Measurements from ENCODE around the gene RASGEF1B.
A peak's percentile ranks its signal among the peaks of the same experiment; 100 is the strongest.
"Not testable (repeated sequence)": the region's sequence is repeated elsewhere in the genome, so short reads cannot be mapped to it uniquely, and the experiment has no call there.

Gene RASGEF1B

GRCh38 chr4:81429031-81429430, 42.7 kb downstream of the RASGEF1B start:
- no peak for DNase-seq

DNA sequence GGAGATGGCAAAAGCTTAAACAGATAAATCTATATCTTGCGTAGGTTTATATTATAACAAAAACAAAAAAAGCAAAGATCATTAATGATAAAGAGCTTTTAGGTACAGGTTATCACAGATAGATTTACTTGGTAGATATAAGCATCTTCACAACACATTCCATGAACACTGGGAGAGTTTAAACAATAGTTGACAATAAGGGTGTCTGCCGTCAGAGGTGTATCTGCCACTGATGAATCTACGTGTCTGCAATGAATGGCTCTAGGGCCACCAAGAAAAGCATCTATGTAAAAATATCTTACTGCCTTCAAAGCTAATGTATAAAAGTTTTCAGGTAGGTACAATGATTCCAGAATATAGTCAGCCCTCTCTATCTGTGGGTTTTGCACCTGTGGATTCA, 43.7 kb downstream of the RASGEF1B start:
- no peak for DNase-seq

GRCh38 chr4:81427344-81427821, 44.3 kb downstream of the RASGEF1B start:
- DNase-seq, result no peak

DNA sequence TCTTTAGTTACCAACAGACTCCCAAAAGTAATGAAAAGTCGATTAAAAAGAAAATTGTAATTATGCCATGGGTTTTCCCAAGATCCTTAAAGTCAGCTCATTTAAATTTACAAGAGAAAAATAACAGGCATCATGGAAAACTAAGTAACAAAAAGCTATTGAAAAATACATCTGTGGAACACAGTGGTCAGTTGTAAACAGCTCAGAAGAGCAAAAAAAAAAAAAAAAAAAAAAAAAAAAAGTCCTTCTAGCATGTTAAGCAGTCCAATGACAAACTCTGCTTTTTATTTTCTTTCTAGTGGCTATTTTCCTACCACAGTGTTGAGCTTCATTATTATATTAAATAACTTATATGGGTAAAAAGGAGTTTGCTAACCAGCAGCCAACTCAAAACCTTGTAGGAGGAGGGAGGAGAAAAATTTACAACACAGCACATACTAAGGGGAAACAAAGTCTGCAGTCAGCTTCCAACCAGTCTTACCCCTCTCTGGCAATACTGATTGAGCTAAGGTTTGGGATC, 44.9 kb downstream of the RASGEF1B start:
- DNase-seq, result no peak

DNA sequence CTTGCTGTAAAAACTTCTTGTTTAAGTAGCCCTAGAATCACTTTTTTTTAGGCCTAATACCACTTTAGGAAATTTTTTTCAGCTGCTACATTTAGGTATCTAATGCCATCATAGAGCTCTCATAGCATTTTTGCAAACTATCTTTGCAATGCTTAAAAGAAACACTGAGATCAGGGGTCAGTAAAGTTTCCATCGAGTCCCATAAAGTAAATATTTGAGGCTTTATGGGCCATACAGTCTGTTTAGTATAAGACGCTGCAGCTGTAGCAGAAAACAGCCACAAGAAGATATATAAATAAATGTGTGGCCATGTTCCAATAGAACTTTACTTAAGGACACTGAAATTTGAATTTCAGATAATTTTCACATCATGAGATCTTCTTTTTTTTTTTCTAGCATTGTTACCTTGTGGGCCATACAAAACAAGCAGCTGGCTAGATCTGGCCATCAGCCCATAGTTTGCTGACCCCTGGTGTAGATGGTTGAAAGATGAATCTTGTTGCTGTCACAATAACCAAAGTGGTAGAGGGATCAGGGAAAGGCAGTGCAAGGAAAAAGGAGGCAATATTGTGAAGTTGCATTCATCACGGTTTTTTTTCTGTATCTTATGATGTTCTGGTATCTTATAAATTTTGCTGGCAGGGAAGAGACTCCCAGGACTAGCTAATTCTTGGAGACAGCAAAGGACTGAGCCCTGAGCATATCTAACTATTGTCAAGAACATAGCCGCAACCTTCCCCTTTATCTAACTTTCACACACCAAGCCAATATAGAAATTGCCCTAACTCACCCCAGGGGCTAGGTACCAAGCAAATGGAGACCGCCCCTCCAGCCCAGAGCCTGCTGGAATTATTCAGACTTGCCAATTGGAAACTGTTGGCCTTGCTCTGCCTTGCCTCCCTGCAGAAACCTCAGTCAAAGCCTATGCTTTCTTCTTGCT, 46.6 kb downstream of the RASGEF1B start:
- DNase-seq, result no peak

DNA sequence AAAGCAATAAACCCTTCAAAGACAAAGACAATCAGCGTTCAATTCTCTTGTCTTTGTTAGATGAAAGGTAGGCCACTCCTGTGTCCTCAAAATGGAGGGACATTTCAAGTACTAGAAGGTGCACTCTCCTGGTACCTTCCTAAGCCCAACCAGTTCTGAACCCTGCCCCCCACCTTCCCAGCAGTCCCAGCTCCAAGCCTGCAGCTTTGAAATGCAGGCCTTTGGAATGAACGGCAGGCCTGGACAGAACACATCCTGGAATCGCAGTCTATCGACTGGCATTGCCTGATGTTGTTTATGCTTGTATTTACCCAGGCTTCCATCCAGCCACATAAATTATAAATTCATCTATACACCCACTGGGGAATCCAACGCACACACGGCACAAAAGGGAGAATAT, 47.4 kb downstream of the RASGEF1B start:
- no peak for DNase-seq

GRCh38 chr4:81422595-81422994, 49.1 kb downstream of the RASGEF1B start:
- no peak for DNase-seq

DNA sequence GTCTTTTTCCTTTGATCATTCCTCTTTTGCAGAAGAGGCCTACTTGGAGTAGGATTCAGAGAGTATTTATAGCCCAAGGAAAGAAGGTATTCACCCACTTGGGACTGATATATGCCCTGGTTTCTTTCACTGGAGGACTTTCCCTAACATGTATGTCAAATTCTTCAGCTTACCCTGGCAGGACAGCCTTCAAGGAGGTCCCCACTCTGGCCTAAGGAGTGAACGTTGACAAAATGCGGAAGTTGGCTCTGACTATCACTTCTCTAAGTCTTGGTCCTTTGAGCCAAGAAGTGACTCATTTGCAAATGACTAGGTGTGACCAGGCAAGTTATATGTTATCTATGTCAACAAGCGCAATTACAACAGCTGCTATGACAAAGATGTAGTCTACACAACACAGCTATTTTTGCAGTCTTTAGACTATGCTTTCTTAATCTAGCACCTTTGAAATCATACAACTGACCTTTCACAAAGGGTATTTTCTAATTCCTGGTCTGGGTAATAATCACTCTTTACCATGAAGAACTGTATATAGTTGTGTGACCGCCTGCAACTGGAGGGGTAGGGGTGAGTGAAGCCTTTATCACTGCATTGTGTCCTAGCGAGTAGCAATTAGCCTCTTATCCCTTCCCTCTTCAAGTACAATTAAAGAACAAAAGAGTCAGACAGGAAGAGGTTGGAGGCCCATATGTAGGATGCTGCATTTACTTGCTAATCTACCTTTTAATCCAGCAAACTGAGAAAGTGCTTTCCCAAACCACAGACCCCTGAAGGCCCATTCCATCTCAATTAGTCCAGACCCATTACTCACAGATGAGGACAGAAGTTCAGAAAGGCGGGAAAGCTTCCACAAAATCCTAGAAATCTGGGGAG, 50.1 kb downstream of the RASGEF1B start:
- peak; percentile 55 for DNase-seq

GRCh38 chr4:81418572-81418971, 53.1 kb downstream of the RASGEF1B start:
- DNase-seq, result no peak

DNA sequence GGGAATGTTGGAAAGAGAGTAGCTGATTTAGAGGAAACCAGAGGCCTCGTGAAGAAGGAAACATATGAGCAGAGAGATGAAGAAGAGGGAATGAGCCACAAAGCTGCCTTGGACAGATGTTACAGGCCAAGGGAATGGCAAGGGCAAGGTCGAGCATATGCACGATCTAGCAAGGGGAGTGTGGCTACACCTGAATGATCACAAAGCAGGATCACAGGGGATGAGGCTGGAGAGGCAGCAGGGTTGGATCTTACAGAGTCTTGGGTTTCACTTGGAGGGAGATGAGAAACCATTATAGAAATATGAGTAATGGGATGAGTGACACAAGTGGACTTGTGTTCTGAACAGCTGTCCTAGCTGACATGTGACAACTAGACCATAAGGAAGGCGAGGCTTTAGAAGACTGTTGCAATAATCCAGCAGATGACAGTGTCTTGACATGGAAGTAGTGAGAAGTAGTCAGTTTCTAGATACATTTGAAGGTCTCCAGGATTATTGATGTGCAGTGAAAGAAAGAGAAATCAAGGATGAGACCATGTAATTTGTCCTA, 58.7 kb downstream of the RASGEF1B start:
- DNase-seq, result no peak

DNA sequence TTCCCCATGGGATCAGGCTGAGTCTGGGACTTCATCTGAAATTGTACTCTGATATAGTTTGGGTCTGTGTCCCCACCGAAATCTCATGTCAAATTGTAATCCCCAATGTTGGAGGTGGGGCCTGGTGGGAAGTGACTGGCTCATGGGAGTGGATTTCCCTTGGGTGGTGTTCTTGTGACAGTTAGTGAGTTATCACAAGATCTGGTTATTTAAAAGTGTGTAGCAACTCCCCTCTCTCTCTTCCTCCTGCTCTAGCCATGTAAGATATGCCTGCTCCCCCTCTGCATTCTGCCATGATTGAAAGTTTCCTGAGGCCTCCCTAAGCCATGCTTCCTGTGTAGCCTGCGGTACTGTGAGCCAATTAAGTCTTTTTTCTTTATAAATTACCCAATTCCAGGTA, 61.0 kb downstream of the RASGEF1B start:
- no peak for DNase-seq

DNA sequence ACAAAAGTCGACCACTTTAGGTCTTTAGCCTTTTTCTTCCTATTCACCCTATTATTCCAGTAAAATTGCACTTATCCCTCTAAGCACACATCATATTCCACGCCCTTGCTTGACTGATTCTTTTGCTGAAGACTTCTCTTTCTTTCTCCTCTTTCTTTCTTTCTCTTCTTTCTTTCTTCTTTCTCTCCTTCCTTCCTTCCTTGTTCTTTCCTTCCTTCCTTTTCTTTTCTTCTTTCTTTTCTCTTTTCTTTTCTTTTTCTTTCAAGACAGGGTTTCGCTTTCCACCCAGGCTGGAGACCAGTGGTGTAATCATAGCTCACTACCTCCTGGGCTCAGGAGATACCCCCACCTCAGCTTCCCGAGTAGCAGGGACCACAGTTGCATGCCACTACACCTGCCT, 61.9 kb downstream of the RASGEF1B start:
- no peak for DNase-seq

DNA sequence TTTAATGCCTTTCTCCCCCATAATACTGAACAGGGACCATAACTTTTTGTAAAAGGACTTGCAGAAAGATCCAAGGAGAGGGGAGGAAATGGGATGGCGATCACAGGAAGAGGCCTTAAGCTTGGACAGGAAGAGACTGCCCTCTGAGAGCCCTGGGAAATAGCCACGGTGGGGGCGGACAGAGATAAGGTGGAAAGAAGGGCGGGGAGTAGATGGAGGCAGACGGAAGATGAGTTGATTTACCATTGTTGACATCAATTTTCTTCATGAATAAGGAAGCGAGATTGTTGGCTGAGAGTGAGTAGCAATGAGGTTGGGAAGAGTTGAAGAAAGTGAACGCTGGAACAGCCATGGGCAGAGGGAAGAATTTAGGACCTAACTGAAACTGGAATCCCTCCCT, 63.4 kb downstream of the RASGEF1B start:
- DNase-seq, result no peak

GRCh38 chr4:81407726-81408125, 64.0 kb downstream of the RASGEF1B start:
- DNase-seq, result no peak

DNA sequence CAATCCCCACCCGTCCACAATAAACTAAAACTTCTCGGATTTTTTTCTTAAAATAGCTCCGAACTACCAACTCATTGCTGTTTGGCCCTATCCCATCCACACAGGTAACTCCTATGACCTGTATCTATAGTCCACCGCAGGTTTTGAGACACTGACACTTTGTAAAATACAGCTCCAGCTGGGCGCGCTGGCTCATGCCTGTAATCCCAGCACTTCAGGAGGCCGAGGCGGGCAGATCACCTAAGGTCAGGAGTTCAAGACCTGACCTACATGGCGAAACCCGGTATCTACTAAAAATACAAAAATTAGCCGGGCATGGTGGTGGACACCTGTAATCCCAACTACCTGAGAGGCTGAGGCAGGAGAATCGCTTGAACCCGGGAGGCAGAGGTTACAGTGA, 65.2 kb downstream of the RASGEF1B start:
- DNase-seq, result not testable (repeated sequence)

GRCh38 chr4:81405900-81406401, 65.8 kb downstream of the RASGEF1B start:
- peak; percentile 56 for DNase-seq

GRCh38 chr4:81404741-81405140, 67.0 kb downstream of the RASGEF1B start:
- DNase-seq, result no peak

GRCh38 chr4:81404294-81404693, 67.4 kb downstream of the RASGEF1B start:
- DNase-seq, result no peak

DNA sequence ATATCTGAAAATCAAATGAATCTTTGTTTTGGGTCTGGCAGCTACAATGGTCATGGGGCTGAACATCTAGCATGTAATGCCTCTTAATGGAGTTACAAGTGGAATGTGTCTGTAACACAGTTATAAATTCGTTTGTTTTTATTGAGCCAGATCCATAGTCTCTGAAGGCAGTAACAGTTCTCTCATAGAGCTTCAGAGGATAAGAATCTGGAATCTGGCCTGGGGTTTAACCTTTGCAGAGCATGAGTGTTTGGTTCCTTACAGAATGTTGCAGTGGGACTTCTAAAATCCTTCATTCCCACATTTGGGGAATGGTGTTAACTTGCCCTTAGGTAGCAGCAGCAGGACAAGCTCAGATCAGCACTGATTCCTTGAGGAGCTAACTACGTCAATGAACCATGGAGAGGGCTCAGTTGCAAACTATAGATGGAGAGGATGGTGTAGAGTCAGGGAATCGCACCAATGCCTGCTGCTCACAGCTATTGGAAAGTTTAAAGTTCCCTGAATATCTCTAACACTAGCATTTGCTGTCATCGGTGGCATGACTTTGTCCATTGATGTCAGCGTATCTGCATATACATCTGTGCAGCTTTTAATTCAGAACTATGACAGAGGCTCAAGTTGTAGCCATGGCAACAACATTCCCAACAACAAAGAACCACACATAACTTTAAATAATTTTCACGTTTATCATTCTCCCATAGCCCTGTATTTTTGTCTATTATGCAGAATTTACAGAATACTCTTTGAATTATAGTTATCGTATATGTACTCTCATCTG, 72.2 kb downstream of the RASGEF1B start:
- no peak for DNase-seq

DNA sequence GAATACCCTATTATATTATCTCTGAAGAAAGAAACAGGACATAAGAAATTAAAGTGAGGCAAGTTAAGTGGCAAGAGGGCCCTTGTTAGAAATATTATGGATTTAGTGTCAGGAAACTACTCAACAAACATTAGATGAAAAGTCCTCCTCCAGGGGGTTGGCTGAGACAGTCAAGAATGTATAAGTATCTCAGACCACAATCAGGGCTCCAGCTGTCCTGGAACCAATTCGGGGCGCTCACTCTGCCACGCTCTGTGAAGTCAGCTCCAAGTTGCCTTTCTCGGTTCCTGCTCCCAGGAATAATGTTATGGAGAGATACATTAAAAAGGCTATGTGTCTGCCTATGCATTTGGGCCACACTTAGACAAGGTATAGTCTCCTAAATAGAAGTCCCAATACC, 73.3 kb downstream of the RASGEF1B start:
- DNase-seq, result no peak

DNA sequence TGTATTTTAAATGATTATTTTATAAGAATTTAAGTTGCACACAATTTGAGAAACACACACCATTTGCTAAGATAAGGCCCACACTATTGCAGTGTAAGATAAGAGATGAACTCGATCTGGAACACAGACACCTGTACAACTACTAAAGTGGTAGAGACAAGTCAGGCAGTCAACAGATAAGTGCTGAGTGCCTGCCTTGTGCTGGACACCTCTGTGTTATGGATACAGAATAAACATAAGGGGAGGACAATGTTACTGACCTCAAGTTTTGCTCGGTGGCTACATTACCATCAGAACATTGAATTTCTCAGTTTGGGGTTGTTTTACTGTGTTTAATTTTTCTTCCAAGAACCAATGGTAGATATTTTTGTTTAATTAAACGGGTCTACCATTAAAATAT, 74.1 kb downstream of the RASGEF1B start:
- no peak for DNase-seq

DNA sequence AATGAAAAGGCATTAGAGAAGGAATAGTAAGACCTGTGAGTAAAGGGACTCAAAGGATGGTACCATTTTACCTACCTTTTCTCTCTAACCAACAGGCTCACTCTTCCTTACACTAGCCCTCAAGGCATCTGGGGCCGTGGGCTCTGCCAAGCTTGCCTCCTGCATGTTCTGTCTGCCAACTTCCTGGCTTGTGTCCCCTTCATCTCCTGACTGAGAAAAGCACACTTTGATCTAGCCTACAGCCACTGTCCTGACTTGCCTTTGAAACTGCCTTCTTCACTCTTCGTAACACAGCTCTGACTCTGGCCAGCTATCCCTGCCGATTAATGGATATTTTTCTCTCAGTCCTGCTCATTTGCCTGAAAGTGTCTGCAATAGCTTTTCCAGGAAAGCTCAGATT, 76.5 kb downstream of the RASGEF1B start:
- no peak for DNase-seq

All from NCI-H1105 (cell line).